GM12892 (cell line): ENCODE measurements around the gene THY1.

Experiments
- DNase-seq: peaks from one replicate; pipeline ENCODE4 v3.0.0; 2011; ENCODE audit not compliant: insufficient read length
- FAIRE-seq: peaks from 2 replicates; lab custom pipeline; 2011; peaks lifted over from hg19 to GRCh38; lab: Jason Lieb, UNC
- POLR2A ChIP-seq: IDR thresholded peaks from 2 replicates; pipeline ENCODE4 v1.6.1; 2011; ENCODE audit warnings: low read depth, low read length, control low read depth
- POLR2AphosphoS5 ChIP-seq: IDR thresholded peaks from 2 replicates; pipeline ENCODE4 v1.6.1; 2011; ENCODE audit warnings: low read depth, low read length, control low read depth
- TAF1 ChIP-seq: IDR thresholded peaks from 2 replicates; pipeline ENCODE4 v1.6.1; 2011; ENCODE audit warnings: low read depth, mild to moderate bottlenecking, control low read depth, low read length, borderline replicate concordance

The THY1 gene

GRCh38 chr11:119368121-119369034 lies 54.6 kb downstream of the THY1 start:
- no peak for DNase-seq
- TF ChIP-seq POLR2AphosphoS5 (no peak), POLR2A (no peak), TAF1 (no peak)
- FAIRE-seq: no peak

- TF ChIP-seq TAF1 (no peak), POLR2A (no peak), POLR2AphosphoS5 (no peak)
- DNase-seq (no peak), FAIRE-seq (no peak)
These were observed 55.3 kb downstream of the THY1 start for GRCh38 chr11:119367661-119368120.
